Prostate gland (tissue), 2 donors: ENCODE results near the gene CCDC192. TPM values are rescaled to one million over a fixed set of nuclear protein-coding genes. Genes with fewer than 3 reads are reported as not detected.

Experiments used
- DNase-seq: peaks from one replicate; pipeline ENCODE4 v3.0.0-alpha.2; 2019; ENCODE audit warnings: low spot score
- H3K27ac ChIP-seq, 2 donors: fragments of 200-600 bp; sonication (generic); 2 replicates each; pipeline ENCODE4 v1.5.1; 2017 to 2019
- H3K27me3 ChIP-seq: fragments of 200-600 bp; sonication (generic); replicated peaks from 2 replicates; pipeline ENCODE4 v1.5.1; 2019; ENCODE audit not compliant: insufficient read depth
- H3K36me3 ChIP-seq, 2 donors: fragments of 200-600 bp; sonication (generic); 1 replicate in 1 of 2; 2 replicates in 1 of 2; pipeline versions ENCODE4 v1.5.1 to v1.8.1; 2017 to 2019
- H3K4me1 ChIP-seq: fragments of 200-600 bp; sonication (generic); replicated peaks from 2 replicates; pipeline ENCODE4 v1.5.1; 2019
- H3K4me3 ChIP-seq, 2 donors: fragments of 200-600 bp; sonication (generic); 2 replicates each; pipeline ENCODE4 v1.5.1; 2017 to 2019
- H3K9me3 ChIP-seq: fragments of 200-600 bp; sonication (generic); 2 replicates; pipeline ENCODE4 v1.5.1; 2017
- POLR2A ChIP-seq: fragments of 450-650 bp; IDR thresholded peaks from one replicate; pipeline ENCODE4 v1.6.1; 2016; ENCODE audit warnings: antibody characterized with exemption, mild to moderate bottlenecking
- POLR2AphosphoS5 ChIP-seq: sonication (generic); formaldehyde crosslinking; IDR thresholded peaks from one replicate; pipeline ENCODE4 v1.6.1; 2017; ENCODE audit warnings: antibody characterized with exemption
- WGBS: methylation state at CpG from one replicate; pipeline ENCODE4 v1.1.5; 2018; 5-methylcytosine and 5-hydroxymethylcytosine counted together
- intact Hi-C: fragments of 100-400 bp; cut with DNase I; formaldehyde crosslinking; loops from one replicate; pipeline ENCODE4 v1.14.2; 2022
- total RNA-seq, 2 donors: library from RNA; depleted of rRNA; stranded (reverse); fragments of >200 nt; gene quantifications; one replicate each; pipeline ENCODE4 v1.1.0, GENCODE V29; 2016
- TF ChIP-seq, protein P1 (sequence below), 4 experiments: fragments of 200-600 bp in 2 of 4; fragments of 450-650 bp in 2 of 4; sonication (generic) in 2 of 4; IDR thresholded peaks; 1 replicate in 3 of 4; 2 replicates in 1 of 4; pipeline ENCODE4 v1.5.1; 2016 to 2019; ENCODE audit warnings: antibody characterized with exemption in 4 of 4, mild to moderate bottlenecking in 2 of 4, moderate library complexity in 2 of 4

CCDC192 gene
- total RNA-seq, 2 donors from 2014 or later, result not detected

DNA sequence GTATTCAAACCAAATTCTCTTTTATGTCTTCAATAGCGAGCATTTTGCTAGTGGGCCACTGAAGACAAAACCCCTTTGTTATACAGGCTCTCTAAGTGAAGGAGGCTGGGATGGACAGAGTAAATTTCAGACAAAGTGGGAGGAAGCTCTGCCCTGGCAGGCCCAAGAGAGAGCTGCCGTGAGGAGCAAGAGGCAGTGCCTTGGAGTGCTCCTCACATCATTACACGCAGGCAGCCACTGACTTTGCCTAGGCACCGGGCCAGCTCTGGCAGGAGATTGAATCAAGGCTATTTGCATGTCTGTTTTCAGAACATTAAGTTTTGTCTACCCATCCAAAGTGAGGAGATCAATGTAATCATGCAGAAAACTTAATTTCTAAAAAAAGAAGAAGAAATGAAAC is 167.7 kb downstream of the CCDC192 start:
- Histone ChIP-seq H3K27me3 (no peaks in the 10 kb centered on the region), H3K4me1 (no peaks in the 10 kb centered on the region), H3K4me3 (no peak overlapping the region), H3K36me3 (no peaks in the 10 kb centered on the region), H3K9me3 (no peaks in the 10 kb centered on the region), H3K27ac (no peak overlapping the region)
- intact Hi-C loops, result loop anchor here (10.0 kb wide), 2 partner anchors 214 to 334 kb away; partner anchors contain the start of gene SLC12A2
- peak; percentile 66 for DNase-seq
- TF ChIP-seq POLR2AphosphoS5, result peak; percentile 10
- TF ChIP-seq, protein P1, sequence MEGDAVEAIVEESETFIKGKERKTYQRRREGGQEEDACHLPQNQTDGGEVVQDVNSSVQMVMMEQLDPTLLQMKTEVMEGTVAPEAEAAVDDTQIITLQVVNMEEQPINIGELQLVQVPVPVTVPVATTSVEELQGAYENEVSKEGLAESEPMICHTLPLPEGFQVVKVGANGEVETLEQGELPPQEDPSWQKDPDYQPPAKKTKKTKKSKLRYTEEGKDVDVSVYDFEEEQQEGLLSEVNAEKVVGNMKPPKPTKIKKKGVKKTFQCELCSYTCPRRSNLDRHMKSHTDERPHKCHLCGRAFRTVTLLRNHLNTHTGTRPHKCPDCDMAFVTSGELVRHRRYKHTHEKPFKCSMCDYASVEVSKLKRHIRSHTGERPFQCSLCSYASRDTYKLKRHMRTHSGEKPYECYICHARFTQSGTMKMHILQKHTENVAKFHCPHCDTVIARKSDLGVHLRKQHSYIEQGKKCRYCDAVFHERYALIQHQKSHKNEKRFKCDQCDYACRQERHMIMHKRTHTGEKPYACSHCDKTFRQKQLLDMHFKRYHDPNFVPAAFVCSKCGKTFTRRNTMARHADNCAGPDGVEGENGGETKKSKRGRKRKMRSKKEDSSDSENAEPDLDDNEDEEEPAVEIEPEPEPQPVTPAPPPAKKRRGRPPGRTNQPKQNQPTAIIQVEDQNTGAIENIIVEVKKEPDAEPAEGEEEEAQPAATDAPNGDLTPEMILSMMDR (IDR thresholded peaks at IDR 0.05), result no peak
- WGBS, result 30% methylated on average over 4 of the region's 4 CpGs

DNA sequence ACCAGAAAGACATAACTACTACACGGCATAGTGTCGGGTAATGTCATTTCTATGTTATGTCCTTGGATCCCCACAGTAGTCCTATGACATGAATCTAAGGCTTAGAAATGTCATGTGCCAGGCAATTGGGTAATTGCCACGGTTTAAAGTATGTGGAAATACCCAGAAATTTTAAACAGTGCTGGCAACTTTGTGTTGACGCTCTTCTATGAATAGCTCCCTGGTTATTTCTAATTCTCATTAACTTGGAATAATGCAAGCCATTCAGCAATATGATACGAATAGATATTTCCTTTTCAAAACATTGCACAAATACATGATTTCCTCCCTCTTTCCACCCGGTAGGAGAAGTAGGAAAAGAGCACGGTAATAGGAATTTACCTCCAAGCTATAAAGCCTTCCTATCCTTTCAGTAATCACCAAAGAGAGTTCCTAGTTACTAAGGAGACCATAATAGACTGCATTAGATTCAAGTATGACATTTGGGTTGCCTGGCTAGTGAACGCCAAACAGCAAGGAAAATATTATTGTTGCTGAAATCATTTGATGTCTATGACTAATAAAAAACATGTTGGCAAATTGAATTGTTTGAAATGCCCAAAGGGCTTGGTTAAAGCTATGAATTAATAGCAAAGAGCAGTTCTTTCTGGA is 168.4 kb downstream of the CCDC192 start:
- H3K4me1 ChIP-seq, result no peaks in the 10 kb centered on the region
- no peaks in the 10 kb centered on the region for H3K36me3 ChIP-seq
- no peak overlapping the region for H3K4me3 ChIP-seq
- TF ChIP-seq POLR2A, result no peak
- no peak for TF ChIP-seq POLR2AphosphoS5
- TF ChIP-seq, protein P1 (IDR thresholded peaks at IDR 0.05), result no peak
- H3K9me3 ChIP-seq, result no peaks in the 10 kb centered on the region
- no peak for DNase-seq
- H3K27ac ChIP-seq, result no peak overlapping the region
- WGBS, result 56% methylated on average over 8 of the region's 8 CpGs
- intact Hi-C loops, result loop anchor here (10.0 kb wide), 2 partner anchors 213 to 333 kb away; partner anchors contain the start of gene SLC12A2
- H3K27me3 ChIP-seq, result no peaks in the 10 kb centered on the region

DNA sequence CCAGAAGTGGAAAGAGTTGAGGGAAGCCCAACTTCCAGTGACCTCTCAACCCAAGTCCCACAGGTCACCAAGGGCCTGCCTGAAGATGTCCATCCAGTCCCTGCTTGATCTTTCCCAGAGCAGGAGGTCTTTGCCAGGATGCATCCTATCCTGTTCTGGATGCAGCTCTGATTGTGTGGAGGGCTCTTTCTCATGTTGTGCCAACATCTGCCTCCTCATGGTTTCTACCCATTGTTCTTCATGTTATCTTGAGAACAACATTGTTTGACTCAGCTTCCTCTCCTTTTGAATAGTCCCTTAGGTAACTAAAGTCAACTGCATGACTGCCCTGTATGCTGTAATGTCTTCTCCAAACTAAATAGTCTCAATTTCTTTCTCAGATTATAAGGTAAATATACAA is 169.3 kb downstream of the CCDC192 start:
- intact Hi-C loops, result loop anchor here (10.0 kb wide), 2 partner anchors 212 to 332 kb away; partner anchors contain the start of gene SLC12A2
- TF ChIP-seq, protein P1 (IDR thresholded peaks at IDR 0.05), result no peak
- TF ChIP-seq POLR2AphosphoS5 (no peak), POLR2A (no peak)

DNA sequence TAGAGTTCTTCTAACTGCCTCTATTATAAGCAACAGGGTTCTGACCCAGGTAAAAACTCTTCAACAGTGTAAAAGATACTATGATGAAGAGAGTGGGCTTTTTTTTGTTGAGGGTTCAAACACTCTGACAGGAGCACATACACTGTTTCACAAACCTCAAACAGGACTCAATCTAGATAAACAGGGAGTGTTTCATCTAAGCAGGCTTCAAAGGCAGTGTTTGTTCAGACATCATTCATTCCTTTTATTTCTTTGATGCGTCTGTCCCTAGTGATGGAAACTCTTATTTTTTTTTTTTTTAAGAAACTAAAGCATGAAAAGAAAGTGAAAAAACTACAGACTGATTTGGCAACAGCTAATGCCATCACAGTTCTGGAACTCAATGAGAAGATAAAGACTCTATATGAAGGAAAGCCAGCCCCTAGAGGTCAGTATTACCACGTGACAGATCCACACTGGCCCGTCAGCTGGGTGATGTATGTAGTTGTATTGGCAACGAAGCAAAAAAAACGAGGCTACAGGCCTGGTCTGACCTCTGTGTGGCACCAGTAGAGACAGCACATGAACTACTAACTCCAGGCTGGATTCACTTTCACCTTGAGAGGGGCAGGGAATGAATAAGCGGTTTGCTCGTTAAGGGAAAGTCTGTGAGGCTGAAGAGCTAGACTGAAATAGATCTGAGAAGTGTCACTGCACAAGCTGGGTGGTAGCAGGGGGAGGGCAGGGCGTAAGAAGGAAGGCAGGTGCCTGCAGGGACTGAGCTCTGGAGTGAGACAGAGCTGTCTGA is 172.2 kb downstream of the CCDC192 start:
- intact Hi-C loops, result loop anchor here (10.0 kb wide), 2 partner anchors 209 to 329 kb away; partner anchors contain the start of gene SLC12A2
- Histone ChIP-seq H3K27ac (no peak overlapping the region), H3K36me3 (no peaks in the 10 kb centered on the region), H3K4me1 (no peaks in the 10 kb centered on the region), H3K27me3 (no peaks in the 10 kb centered on the region), H3K4me3 (no peak overlapping the region), H3K9me3 (no peaks in the 10 kb centered on the region)
- TF ChIP-seq POLR2AphosphoS5 (no peak), POLR2A (no peak)
- TF ChIP-seq, protein P1 (IDR thresholded peaks at IDR 0.05), result peak in 1 of 4 experiments; percentile 29
- WGBS, result 18% methylated on average over 8 of the region's 8 CpGs
- DNase-seq, result peak; percentile 27

More for the DNA sequence above, 169.3 kb downstream of the CCDC192 start:
- Histone ChIP-seq H3K36me3 (no peaks in the 10 kb centered on the region), H3K27me3 (no peaks in the 10 kb centered on the region), H3K9me3 (no peaks in the 10 kb centered on the region), H3K27ac (no peak overlapping the region), H3K4me1 (no peaks in the 10 kb centered on the region), H3K4me3 (no peak overlapping the region)
- no peak for DNase-seq
